ENCODE results near the gene SOX6. TPM values are rescaled to one million over a fixed set of nuclear protein-coding genes. Genes with fewer than 3 reads are reported as not detected.
A peak's percentile ranks its signal among the peaks of the same experiment; 100 is the strongest.

The SOX6 gene
- total RNA-seq, 1 experiment from 2014 or later: not detected

GRCh38 chr11:15968461-15969130 lies 387.8 kb downstream of the SOX6 start:
- Histone ChIP-seq H2BK12ac (ENCODE audit: insufficient read length, low read depth, low read length) (no peak overlapping the region), H3K9ac (ENCODE audit: extremely low read depth, insufficient read length, low read length) (no peak overlapping the region), H3K4me2 (ENCODE audit: insufficient read depth, insufficient read length, low read length) (no peak overlapping the region), H2BK120ac (ENCODE audit: low read depth, low read length, poor library complexity, severe bottlenecking) (no peak overlapping the region), H2BK5ac (ENCODE audit: insufficient read length, low read length) (no peak overlapping the region), H2AFZ (ENCODE audit: low read length) (no peak overlapping the region), H3K14ac (ENCODE audit: insufficient read depth, low read length) (0 out of 2 replicates have a peak overlapping the region, but pooled peaks have one; percentile 58), H4K8ac (replicated peaks; ENCODE audit: insufficient read length, low read depth, low read length) (no peak overlapping the region), H3K27me3 (ENCODE audit: insufficient read depth, low read length) (no peaks in the 10 kb centered on the region), H4K5ac (ENCODE audit: insufficient read length, low read depth, low read length) (no peak overlapping the region), H3K23ac (ENCODE audit: insufficient read length, low read depth, low read length) (no peak overlapping the region), H2BK15ac (ENCODE audit: low read depth, low read length) (no peak overlapping the region), H3K23me2 (ENCODE audit: insufficient read length, low read depth, low read length, poor library complexity, severe bottlenecking) (no peaks in the 10 kb centered on the region), H3K4me1 (ENCODE audit: insufficient read depth, low read length) (no peaks in the 10 kb centered on the region), H3K18ac (ENCODE audit: insufficient read length, low read depth, low read length) (peak overlapping the region; percentile 79), H3K27ac (ENCODE audit: insufficient read length, low read depth, low read length) (no peak overlapping the region), H2AK5ac (ENCODE audit: insufficient read length, low read length) (no peak overlapping the region), H3K4ac (ENCODE audit: low read depth, low read length) (no peak overlapping the region), H3K56ac (ENCODE audit: insufficient read length, low read depth, low read length) (no peak overlapping the region), H3K9me3 (ENCODE audit: control insufficient read depth, low read depth, low read length) (no peaks in the 10 kb centered on the region), H2BK20ac (ENCODE audit: low read depth, low read length, poor library complexity, severe bottlenecking) (no peak overlapping the region), H4K91ac (ENCODE audit: insufficient read length, low read depth, low read length) (no peak overlapping the region), H4K20me1 (ENCODE audit: control insufficient read depth, insufficient read depth, insufficient read length) (no peaks in the 10 kb centered on the region), H3K79me1 (ENCODE audit: insufficient read depth, low read depth, low read length, poor library complexity, severe bottlenecking) (no peaks in the 10 kb centered on the region), H3K79me2 (ENCODE audit: insufficient read depth, low read length) (no peaks in the 10 kb centered on the region), H3T11ph (ENCODE audit: low read length) (no peak overlapping the region)
- Mint-ChIP-seq H3K9me3 (no peaks in the 10 kb centered on the region), H3K27ac (peak overlapping the region in 1 of 3 experiments; percentile 73; a peak in 1 of 7 replicates), H3K36me3 (ENCODE audit: insufficient read depth in 1 of 3, low read depth in 3 of 3) (no peaks in the 10 kb centered on the region), H3K4me1 (peaks cover 10 to 16% of the 10 kb centered on the region in 2 experiments), H3K4me3 (no peak overlapping the region), H3K27me3 (ENCODE audit: low read depth) (peaks cover 10% of the 10 kb centered on the region)
- WGBS (ENCODE audit: extremely low coverage, insufficient read length, low lambda C conversion rate): no CpG with 5 or more reads among the region's 10 CpGs
- TF ChIP-seq CTCF (conservative IDR thresholded peaks at IDR 0.05): no peak
- no peak for DNase-seq
